SK-N-MC (cell line): ENCODE data around the gene VWA7.

Source experiments
- EZH2 ChIP-seq: fragments of 200-600 bp; sonication (generic); IDR thresholded peaks from one replicate; pipeline ENCODE4 v1.6.1; 2017; ENCODE audit warnings: antibody characterized with exemption
- FOXP2 ChIP-seq: optimal IDR thresholded peaks from 2 replicates; pipeline ENCODE3; 2011; ENCODE audit warnings: mild to moderate bottlenecking, moderate library complexity; ENCODE audit not compliant: insufficient read depth; ENCODE audit errors: extremely low read length, control extremely low read depth
- POLR2AphosphoS5 ChIP-seq: IDR thresholded peaks from 2 replicates; pipeline ENCODE4 v1.6.1; 2012; ENCODE audit warnings: mild to moderate bottlenecking, low read depth, low read length, borderline replicate concordance

DNA sequence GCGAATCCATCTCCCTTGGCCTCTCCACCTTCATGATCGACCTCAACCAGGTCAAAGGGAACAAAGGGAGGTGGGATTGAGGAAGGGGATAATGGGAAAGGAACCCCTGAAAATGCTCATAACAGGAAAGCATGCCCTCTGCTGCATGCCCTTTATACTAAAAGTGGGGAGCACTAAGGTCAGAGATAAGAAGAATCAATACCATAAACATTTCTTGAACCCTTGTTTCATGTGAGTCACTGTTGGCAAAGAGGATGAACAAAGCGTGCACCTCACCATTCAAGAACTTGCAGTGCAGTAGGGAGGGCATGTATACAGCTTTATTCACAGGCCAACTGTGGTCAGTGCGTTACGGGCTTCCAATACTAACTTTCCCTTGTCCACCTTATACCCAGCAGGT, 16.3 kb downstream of the VWA7 start:
- TF ChIP-seq POLR2AphosphoS5 (no peak), EZH2 (no peak), FOXP2 (no peak)
